Measurements from ENCODE around the gene REG4.

DNA sequence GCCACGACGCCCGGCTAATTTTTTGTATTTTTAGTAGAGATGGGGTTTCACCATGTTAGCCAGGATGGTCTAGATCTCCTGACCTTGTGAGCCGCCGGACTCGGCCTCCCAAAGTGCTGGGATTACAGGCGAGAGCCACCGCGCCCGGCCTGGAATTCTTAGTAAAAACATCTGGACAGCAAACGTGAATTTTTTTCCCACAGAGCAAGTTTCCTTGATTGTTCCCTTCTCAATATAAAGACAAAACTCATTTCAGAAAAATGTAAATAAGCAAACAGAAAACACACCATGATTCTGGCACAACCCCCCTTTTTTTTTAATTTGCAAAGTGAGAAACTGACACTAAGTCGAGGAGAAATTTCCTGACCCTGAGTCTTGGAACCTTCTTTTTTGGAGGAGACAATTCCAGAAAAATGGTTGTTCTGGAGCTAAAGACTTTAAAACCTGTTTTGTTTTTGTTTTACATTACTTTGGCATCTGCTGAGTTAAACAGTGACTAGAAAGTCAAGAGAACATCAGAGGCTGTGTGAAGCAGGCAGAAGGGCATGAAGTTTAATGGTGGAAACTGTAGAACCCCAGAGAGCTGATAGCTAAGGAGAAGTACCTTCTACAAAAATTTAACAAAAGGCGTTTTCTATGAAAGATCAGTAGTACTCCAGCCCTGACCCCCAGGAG is 32.2 kb downstream of the REG4 start:
- TF ChIP-seq, protein P1, sequence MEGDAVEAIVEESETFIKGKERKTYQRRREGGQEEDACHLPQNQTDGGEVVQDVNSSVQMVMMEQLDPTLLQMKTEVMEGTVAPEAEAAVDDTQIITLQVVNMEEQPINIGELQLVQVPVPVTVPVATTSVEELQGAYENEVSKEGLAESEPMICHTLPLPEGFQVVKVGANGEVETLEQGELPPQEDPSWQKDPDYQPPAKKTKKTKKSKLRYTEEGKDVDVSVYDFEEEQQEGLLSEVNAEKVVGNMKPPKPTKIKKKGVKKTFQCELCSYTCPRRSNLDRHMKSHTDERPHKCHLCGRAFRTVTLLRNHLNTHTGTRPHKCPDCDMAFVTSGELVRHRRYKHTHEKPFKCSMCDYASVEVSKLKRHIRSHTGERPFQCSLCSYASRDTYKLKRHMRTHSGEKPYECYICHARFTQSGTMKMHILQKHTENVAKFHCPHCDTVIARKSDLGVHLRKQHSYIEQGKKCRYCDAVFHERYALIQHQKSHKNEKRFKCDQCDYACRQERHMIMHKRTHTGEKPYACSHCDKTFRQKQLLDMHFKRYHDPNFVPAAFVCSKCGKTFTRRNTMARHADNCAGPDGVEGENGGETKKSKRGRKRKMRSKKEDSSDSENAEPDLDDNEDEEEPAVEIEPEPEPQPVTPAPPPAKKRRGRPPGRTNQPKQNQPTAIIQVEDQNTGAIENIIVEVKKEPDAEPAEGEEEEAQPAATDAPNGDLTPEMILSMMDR (IDR thresholded peaks at IDR 0.05), result no peak
- TF ChIP-seq POLR2AphosphoS5 (IDR thresholded peaks at IDR 0.05; ENCODE audit: low read depth, low read length), result no peak
- TF ChIP-seq, protein P2, sequence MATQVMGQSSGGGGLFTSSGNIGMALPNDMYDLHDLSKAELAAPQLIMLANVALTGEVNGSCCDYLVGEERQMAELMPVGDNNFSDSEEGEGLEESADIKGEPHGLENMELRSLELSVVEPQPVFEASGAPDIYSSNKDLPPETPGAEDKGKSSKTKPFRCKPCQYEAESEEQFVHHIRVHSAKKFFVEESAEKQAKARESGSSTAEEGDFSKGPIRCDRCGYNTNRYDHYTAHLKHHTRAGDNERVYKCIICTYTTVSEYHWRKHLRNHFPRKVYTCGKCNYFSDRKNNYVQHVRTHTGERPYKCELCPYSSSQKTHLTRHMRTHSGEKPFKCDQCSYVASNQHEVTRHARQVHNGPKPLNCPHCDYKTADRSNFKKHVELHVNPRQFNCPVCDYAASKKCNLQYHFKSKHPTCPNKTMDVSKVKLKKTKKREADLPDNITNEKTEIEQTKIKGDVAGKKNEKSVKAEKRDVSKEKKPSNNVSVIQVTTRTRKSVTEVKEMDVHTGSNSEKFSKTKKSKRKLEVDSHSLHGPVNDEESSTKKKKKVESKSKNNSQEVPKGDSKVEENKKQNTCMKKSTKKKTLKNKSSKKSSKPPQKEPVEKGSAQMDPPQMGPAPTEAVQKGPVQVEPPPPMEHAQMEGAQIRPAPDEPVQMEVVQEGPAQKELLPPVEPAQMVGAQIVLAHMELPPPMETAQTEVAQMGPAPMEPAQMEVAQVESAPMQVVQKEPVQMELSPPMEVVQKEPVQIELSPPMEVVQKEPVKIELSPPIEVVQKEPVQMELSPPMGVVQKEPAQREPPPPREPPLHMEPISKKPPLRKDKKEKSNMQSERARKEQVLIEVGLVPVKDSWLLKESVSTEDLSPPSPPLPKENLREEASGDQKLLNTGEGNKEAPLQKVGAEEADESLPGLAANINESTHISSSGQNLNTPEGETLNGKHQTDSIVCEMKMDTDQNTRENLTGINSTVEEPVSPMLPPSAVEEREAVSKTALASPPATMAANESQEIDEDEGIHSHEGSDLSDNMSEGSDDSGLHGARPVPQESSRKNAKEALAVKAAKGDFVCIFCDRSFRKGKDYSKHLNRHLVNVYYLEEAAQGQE (IDR thresholded peaks at IDR 0.05; ENCODE audit: insufficient read depth in 1 of 2, low read depth in 2 of 2, low read length in 1 of 2), result no peak
- no peak for TF ChIP-seq TCF7L2 (IDR thresholded peaks at IDR 0.05; ENCODE audit: low read depth, low read length)

Data from Panc1 (cell line).